ENCODE results near the gene SNAP47.

DNA sequence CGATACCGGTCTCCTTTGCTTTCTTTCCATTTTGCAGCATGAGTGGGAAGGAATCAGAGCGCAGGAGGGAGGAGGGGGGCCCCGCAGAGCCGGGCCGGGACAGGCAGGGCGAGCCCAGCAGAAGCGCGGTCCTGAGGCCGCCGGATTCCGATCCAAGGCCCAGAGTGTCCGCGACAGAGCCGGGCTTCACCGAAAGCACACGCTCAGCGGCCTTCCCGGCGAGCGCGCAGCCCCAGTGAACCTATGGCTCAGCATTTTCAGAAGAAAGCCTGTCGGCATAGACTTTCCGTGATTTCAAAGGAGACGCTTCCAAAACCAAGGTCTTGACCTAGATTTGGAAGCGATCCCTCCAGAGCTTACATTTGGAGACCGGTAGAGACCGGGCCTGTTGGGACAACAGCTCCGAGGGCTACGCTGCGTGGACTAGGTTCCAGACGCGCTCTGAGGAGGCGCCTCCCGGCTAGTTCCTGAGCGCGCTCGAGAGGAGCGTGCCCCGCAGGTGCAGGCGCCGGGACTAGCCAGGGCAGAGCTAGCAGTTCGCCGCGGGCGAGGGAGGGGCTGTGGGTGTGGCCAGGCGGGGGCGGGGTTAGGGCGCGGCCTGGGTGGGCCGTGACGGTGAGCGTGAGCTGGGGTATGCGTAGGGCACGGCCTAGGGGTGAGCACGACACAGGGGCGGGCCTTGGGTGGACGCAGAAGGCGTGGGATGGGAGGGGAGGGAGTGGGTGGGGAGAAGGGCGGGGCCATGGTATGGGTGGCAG is 52.5 kb downstream of the SNAP47 start:
- TF ChIP-seq, protein P1, sequence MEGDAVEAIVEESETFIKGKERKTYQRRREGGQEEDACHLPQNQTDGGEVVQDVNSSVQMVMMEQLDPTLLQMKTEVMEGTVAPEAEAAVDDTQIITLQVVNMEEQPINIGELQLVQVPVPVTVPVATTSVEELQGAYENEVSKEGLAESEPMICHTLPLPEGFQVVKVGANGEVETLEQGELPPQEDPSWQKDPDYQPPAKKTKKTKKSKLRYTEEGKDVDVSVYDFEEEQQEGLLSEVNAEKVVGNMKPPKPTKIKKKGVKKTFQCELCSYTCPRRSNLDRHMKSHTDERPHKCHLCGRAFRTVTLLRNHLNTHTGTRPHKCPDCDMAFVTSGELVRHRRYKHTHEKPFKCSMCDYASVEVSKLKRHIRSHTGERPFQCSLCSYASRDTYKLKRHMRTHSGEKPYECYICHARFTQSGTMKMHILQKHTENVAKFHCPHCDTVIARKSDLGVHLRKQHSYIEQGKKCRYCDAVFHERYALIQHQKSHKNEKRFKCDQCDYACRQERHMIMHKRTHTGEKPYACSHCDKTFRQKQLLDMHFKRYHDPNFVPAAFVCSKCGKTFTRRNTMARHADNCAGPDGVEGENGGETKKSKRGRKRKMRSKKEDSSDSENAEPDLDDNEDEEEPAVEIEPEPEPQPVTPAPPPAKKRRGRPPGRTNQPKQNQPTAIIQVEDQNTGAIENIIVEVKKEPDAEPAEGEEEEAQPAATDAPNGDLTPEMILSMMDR (IDR thresholded peaks at IDR 0.05; ENCODE audit: poor library complexity): no peak
- no peak for TF ChIP-seq EZH2 (IDR thresholded peaks at IDR 0.05; ENCODE audit: borderline replicate concordance)
- TF ChIP-seq EZH2phosphoT487 (IDR thresholded peaks at IDR 0.05; ENCODE audit: low read depth, severe bottlenecking, unreplicated experiment): no peak

Measured in hepatocyte (in vitro differentiated cells).